Stimulated activated CD8-positive, alpha-beta memory T cell treated with anti-CD3 and anti-CD28 coated beads, Interleukin-4, amount 100 ng/mL, for 1 hour (primary cell): ENCODE results near the gene NOX5.
"Not testable (repeated sequence)": the region's sequence is repeated elsewhere in the genome, so short reads cannot be mapped to it uniquely, and the experiment has no call there.

ENCODE experiments used
- DNase-seq, 2 donors: peaks; one replicate each; pipeline ENCODE4 v3.0.0-alpha.2; 2020; ENCODE audit warnings: low read depth in 2 of 2, low spot score in 1 of 2

NOX5 gene

DNA sequence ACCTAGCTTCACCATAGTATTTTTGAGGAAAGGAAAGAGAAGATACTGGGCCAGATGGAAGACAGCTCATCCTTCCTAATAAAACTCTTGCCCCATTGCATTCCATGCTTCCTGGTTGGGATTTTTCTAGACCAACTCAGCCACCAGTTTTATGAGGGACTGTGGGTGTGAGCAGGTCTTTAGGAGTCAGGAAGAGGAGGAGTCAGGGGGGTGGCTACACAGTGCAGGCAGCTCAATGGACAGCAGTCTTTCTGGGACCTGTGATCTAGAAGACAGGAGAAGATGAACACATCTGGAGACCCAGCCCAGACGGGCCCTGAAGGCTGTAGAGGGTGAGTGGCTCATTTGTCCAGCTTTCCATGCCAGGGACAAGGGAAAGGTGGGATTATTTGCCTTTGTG, at the start of gene NOX5:
Gene NOX5 (plus strand): TSS at position 242 of the 400 bp plus-strand sequence. CDS start 41 bp downstream, at position 283.
- DNase-seq, result no peak

DNA sequence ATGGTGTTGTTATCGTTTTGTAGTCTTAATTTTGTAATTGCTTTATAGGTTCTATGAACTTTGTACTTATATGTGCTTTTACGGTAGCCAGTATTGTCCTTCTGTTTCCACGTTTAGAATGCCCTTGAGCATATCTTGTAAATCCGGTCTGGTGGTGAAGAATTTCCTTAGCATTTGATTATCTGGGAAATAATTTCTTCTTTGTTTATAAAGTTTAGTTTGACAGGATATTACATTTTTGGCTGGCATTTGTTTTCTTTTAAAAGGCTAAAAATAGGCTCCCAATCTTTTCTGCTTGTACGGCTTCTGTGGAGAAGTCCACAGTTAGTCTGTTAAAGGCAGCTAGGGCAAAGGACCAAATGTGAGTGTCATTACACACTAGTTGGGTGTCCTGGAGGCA, 47.5 kb upstream of the NOX5 start:
- DNase-seq, result no peak

DNA sequence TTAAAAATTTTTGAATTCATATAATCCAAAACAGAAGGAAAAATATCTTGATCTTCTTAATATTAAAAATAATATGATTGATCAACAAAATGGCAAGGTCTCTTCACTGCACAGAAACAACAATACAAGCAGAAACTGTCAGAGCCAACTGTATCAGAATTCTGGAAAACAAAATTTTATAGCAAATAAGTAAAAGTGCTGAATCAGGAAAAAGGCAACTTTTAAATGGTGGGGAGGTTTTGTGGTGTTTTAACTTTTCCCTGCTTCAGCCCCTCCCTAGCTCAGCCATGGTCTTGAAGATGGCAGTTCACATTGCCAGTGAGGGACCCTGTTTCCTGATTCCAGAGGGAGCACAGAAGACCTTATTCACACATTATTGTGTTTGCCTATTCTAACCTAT, 46.5 kb upstream of the NOX5 start:
- DNase-seq, result no peak

- DNase-seq, result no peak
Observed at GRCh38 chr15:68969298-68969697, 45.2 kb upstream of the NOX5 start.

DNA sequence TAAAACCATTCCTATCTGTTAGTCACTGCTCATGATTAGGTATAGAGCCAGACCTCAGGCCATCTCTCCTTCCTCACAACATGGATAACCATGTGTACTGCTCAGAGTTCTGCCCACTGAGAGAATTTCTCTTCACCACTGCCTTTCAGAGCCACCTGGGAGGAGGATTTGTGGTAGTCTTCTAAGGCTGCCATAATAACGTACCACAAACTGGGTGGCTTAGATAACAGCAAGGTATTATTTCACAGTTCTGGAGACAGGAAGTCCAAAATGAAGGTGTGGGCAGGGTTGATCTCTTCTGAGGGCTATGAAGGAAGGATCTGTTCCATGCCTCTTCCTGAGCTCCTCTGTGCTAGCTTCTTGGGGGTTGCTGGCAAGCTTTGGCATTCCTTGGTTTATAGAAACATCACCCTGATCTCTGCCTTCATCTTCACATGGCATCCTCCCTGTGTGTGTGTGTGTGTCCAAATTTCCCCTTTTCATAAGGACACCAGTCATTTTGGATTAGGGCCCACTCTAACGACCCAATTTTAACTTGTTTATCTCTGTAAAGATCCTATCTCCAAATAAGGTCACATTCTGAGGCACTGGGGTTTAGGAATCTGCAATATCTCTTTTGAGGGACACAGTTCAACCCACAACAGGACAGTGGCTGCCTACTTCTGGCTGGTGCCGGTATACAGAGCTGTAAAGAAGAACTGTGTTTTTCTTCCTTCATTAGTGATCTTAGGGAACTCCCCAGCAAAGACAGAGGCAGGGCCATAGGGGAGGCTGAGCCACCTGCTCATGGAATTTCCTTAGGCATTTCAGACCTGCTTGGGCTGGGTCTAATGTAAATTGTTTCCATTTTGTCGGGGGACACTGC, 42.1 kb upstream of the NOX5 start:
- DNase-seq, result no peak

DNA sequence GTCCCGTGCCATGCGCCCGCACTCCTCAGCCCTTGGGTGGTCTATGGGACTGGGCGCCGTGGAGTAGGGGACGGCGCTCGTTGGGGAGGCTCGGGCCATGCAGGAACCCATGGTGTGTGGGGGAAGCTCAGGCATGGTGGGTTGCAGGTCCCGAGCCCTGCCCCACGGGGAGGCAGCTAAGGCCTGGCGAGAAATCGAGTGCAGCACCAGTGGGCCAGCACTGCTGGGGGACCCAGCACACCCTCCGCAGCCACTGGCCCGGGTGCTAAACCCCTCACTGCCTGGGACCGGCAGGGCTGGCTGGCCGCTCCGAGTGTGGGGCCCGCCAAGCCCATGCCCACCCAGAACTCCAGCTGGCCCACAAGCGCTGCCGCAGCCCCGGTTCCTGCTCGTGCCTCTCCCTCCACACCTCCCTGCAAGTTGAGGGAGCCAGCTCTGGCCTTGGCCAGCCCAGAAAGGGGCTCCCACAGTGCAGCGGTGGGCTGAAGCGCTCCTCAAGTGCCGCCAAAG, 38.8 kb upstream of the NOX5 start:
- DNase-seq, result not testable (repeated sequence)

GRCh38 chr15:68977426-68977825, 37.1 kb upstream of the NOX5 start:
- not testable (repeated sequence) for DNase-seq

DNA sequence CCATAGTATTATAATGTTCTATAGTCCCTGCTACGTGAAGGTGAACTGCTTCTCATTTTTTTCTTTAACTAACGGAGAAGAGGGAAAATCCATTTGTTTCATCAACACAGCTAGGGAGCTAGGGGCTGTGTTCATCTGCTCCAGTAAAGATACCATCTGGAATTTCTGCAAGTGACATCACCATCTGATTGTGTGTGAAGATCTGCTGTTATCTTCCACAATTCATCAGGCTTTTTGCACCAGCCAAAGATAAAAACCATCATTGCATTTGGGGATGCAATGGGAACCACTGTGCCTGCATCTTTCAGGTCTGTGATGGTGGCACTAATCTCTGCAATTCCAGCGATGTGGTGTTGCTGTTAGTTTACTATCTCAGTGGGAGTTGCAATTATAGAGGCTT, 35.5 kb upstream of the NOX5 start:
- DNase-seq, result no peak

DNA sequence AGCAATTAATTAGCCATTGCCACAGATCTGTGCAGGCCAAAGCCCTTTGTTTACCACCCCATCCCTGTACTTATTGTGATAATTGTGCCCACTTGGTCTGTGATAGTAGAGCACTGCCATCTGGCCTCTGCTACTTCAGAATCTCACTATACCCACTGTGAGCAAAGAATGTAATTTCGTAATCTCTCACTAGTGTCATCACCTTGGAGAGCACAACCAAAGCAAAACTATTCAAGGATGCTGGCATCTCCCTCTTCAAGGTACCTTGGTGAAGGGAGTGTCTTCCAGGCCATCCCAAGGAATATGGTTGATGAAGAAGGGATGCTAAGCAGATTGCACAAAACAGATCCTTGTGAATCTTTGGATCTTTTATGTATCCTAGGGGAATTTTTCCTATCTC, 34.7 kb upstream of the NOX5 start:
- no peak for DNase-seq

DNA sequence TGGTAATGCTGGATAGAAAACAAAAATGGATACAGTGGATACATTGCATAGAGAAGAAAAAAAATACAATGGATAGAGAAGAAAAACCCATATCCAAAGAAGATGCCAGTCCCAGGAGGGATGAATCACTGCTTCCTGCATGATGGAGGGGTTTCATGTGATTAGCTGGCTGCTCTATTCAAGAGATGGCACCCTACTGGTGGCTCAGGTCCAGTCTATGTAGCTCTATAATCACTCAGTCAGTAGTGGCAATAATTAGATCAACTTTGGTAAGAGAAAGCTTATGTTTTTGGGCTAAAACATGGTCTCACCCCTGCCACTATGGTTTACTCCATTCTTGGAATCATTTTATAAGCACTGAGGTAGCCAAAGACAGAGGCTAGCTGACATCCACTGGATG, 33.7 kb upstream of the NOX5 start:
- DNase-seq, result no peak

- DNase-seq, result no peak
Observed at GRCh38 chr15:68981941-68982340, 32.6 kb upstream of the NOX5 start.

DNA sequence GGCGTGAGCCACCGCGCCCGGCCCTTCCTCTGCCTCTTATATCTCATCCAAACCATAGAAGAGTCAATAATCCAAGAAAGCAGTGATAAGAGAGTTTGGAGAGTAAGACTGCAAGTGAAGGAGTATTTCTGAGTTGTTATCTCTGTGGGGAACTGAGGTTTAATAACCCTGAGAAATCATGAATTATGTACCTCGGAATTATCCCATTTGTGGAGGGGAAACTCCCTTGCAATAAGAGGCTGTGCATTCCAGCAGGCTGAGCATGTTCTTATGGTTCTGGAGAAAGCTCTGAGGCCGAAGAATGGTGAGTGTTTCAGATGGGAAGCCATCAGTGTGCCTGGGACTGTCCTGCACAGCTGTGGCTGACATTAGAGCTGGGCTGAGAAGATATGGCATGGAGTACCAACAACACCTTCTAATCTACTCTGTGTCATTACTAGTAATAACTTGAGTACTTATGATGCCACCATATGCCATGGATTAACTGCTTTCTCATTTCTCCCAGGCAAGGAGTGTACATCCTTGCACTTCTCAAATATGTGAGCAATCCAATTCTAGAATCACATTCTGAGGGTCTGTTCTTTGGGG, 31.4 kb upstream of the NOX5 start:
- no peak for DNase-seq

GRCh38 chr15:68983961-68984481, 30.5 kb upstream of the NOX5 start:
- no peak for DNase-seq

DNA sequence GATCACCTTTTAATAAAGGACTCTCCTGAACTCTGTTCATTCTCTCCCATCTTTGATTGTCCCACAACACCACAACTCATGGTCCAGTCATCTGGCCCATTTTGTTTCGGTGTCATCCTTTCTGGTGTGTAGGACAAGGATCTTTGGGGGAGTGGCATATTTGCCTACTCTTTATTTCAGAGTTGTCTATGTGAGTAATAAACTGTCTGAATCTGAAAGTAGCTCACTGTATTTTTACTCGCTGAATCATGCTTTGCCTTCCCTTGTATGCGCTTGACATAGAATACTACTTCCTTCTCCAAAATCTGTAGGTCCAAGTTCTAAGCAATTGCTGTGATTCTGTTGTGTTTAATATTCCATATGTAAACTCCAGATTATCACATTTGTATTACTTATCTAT, 29.9 kb upstream of the NOX5 start:
- DNase-seq, result no peak

DNA sequence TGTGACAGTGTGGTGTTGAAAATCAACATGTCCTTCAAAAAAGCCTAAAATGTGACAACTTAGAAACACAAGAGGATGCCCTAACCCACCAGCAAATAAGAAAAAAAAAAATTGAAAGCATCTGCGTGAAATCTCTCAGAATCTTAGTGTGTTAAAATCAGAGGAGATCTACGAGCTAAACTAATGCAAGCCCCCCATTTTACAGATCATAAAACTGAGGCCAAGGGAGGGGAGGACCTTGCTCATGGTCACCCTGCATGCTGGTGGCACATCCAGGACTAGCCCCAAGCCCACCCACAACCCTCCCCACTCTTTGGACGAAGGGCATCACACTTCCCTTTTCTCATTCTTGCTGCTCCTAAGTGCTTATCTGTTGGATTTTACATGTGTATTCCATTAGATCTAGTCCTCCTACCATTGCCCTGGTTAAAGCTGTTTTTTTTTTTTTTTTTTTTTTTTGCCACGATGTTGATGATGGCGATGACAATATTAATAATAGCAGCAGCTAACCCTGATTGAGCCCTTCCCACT, 29.1 kb upstream of the NOX5 start:
- DNase-seq, result no peak

DNA sequence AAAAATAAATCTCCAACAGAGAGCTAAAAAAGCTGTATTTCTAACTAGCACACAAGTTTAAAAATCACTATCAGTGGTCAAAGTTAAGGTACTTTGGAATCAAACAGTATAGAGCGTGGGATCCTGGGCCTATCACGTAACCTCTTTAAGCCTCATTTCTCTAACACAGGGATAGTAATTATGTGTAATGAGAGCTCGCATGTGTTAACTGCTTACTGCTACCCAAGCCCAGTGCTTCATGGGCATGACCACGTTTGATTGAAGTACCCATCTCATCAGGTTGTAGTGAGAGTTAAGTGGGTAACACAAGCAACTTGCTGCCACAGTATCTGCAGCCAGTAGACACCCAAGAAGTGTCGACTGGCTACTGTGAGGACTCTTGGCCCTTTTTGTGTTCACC, 28.2 kb upstream of the NOX5 start:
- DNase-seq, result no peak

DNA sequence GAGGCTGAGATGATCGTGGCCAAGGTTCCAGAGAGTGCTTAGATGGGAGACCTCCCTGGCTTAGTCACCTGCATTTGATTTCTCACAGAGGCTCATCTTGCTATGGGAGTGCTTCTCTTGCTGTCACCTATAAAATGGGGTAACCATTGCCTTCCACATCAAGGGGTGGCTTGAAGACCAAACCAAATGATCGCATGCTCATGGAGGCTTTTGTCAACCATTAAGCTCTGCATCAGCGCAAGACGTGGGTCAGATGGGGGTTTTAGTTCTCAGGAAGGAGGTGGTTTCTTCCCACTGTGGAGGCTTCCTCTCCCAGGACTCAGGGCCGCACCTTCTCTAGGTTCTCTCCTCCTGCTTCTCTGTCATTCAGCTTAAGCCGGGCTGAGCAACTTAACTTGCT, 27.4 kb upstream of the NOX5 start:
- DNase-seq, result no peak

- DNase-seq, result no peak
Observed at GRCh38 chr15:68987676-68988075, 26.8 kb upstream of the NOX5 start.

DNA sequence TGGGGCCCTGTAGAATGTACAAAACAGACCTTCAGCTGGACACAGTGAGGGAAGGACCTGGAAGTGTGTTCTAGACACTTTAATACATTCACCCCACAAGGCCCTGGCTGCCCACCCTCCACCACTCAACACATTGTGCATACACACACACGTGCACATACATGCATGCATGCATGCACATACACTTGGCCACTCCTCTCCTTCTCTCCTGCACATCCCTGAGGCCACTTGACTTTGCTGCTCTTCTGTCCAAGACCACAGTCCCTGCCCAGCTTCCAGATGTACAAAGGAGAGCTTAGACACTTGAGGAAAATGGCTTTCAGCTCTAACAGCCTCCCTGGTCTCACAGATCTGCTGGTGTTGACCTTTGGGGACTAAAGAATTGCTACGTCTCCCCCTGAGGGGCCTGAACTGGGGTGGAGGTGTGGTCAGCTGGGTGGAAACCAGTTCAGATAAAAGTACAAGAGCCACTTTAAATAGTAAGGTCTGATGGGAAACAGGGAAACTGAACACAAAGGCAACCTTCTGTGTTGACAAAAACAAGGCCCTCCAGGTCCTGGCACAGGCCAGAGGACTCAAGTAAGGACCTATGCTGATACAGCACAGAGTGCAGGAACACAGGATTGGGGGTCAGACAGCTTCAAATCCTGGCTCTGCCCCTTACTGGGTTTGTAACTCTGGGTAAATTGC, 24.8 kb upstream of the NOX5 start:
- no peak for DNase-seq

DNA sequence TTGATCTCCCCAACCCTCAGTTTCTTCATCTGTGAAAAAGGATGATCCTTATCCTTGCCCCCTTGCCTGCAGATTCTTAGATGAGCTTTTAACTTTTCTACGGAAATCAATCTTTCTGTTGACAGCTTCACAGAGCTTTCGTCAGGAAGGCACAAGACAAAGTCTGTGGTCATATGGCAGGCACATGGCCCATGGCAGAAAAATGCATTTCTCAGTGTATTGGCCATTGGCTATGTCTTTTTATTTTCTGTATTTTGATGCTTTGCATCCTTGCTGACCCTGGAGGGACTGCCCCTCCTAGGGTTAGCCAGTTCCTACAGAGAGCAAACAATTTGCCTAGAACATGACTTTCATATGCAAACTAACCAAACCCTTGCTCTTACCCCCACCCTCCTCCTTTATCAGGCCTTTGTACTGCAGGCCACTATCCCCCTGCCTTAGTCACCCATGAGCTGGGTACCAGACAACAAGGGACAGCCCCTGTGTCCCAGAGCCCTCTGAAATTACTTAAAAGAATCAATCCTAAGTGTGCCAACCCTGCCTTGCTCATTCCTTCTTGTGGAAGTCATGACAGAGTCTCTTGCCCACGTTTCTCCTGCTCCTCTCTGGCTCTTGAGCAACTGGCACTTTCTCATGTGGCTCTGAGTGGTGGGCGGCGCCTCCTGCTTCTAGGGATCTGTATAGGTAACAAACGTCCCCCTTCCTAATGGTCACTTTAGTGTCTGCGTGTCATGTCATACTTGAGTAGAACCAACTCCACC, 24.1 kb upstream of the NOX5 start:
- no peak for DNase-seq

DNA sequence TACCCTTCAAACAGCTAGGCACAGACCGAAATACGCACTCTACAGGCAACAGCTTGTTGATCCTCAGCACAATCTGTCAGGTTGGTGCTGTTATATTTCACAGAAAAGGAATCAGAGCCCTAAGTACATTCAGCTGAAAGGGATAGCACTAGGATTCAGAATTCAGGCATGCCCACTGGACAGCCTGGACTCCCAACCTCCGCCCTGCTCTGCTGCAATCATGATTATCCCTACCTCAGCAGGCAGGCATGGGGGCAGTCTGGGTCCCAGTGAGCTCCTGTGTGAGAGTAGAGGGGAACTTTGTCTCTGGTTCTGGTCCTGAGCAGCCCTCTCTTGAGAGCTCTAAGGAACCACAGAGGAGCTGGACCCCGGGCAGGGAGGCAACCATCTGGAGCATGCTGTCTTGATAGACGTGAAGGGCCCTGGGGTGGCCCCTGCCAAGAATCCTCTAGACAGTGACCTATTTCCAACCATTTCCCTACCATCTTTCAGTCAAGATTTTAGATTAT, 23.4 kb upstream of the NOX5 start:
- no peak for DNase-seq
